HG02884 (cell line): ENCODE measurements around the gene UNC5C.

Experiments
- ATAC-seq: cut with Tn5 transposase; IDR thresholded peaks from one replicate; pipeline ENCODE4 v1.9.1; 2021; ENCODE audit warnings: mild to moderate bottlenecking, moderate library complexity; ENCODE audit not compliant: unreplicated experiment

Gene UNC5C

DNA sequence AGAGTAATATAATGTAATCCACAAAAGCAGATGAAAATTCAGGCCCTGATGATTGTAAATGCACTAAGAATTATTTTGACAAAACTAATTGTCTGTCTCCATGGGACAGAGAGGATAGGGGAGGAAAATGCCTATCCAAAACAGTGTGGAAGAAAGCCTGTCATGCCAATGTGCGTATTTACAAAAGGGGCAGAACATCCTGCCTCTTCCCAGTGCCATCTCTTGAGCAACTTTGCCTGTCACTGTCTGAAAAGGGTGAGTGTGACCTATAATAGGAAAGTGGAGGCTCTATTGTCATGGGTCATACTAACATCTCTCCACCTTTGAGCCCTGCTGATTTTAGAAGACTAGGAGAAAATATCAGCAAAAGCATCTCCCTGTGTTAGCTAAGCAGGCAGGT, 264.1 kb downstream of the UNC5C start:
- no peak for ATAC-seq

DNA sequence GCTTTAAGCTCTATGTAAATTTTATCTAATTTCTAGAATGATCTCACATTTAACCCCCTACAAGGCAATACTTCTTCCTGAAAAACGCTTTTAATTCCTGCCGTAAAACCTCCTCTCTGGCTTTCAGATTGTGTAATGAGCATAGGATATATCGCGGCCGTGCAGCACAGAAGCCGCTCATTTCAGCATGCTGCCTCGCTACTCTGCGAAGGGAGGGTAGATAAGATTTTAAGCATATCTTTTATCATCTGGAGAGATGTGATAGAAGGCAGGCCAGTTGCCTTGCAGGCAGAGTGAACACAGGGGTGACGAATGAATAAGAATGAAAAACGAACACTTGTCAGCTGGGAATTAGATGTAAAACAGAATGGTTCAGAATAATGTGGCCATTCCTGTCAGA, 265.5 kb downstream of the UNC5C start:
- no peak for ATAC-seq

DNA sequence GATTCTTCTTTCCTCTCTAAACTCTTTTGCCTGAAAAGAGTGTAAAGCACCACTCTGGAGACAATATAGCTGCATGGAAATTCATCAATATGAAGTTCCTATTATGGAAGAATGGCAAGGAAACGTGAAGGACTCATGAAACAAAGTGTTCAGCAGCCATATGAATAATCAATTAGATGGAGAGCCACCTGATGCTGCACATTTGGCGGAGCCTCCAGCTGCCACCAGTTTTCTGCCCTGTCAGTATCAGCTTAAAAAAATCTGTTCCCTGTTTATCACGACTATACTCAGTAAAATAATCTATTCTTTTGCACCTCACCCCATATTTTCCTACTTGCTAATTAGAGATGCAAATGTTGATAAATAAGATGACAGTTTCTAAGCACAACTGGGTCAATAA, 276.0 kb downstream of the UNC5C start:
- ATAC-seq = no peak

DNA sequence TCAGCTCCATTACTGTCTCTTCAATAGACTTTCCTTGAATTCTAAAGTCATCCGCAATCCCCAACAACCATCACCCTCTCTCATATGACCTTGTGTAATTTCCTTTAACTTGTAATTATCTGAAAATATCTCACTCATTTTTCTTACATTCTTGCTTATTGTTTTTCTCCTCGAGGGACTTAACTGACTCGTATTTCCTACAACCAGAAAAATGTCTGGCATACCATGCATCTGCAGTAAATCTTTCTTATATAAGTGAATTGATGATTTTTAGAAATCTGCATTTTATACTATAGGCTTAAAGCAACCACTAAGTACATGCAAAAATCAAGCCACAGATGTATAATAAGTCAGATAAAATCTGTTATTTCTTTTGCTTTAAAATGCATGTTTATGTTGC, 276.7 kb downstream of the UNC5C start:
- no peak for ATAC-seq

DNA sequence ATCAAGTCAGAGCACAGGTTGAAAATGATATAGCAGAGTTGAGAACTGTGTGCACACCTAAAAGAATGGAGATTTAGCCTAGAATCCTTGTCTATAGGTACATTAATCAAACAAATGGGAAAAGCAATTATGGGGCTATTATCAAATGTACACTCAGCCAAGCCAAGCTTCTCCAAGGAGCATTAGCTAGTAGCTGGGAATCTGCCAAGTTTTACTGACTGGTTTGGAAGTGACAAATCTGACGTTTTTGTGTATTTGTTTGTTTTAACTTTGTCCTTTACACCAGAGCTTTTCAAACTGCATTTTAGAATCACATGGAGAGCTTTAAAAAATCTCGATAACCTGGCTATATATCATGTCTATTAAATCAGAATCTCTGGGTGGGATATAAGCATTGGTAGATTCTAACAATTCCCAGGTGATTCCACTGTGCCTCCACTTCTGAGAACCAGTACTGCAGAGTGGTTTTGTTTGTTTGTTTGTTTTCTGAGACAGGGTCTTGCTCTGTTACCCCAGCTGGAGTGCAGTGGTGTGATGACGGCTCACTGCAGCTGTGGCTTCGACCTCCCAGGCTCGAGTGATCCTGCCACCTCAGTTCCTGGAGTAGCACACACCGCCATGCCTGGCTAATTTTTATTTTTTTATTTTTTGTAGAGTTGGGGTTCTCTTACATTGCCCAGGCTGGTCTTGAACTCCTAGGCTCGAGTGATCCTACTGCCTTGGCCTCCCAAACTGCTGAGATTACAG, 279.8 kb downstream of the UNC5C start:
- no peak for ATAC-seq

DNA sequence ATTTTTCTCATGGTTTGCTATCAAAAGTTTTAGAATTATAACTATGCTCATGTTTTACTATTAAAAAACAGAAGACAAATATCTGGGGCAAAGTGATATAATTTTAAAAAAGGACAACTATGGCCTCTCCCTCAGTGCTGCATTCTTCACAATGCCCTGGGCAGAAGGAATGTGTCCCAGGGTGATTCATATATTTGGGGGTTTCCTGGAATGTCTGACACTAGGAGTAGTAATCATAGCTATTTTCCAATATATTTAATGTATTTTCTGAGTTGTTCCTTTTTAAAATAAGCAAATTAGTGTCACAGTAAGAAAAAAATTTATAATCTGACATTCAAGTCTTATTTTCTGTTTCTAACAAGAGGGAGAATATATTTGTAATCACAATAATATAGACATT, 281.7 kb downstream of the UNC5C start:
- no peak for ATAC-seq

DNA sequence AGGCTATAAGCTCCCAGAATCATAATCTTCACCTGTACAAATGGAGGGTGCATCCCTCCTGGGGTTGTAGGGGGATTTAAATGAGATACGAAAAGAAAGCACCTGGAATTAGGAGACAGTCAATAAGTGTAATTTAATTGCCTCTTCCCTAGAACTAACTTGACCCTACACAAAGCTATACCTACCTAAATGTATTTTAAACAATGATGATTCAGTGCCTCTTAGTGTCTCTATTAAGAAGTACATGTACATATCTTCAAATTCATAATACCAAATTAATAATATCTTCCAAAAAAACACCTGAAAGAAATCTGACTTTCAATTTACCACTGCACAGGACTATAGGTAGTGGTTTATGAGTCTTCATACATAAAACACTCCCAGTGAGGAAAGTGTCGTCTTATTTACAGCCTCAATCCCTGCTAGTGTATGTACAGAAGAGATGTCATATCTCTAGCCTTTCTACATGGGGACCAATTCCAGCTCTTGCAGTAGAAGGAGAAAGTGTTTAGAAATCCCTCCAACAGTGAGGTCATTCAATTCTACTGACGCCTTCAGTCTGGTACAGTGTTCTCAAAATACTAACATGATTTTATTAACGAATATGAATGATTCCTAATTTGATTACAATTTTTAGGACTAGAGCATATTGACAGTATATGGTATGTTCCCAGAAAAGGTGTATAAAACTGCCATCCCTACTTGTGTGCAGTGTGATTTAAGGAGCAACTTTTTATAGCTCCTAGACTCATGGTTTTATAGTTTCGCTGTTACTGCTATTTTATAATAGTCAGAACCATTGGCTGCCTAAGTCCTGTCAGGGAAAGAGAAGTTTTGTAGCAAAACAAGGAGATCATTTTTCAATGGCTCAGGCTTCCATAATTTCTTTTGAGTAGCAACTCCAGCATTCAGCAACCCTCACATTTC, 282.7 kb downstream of the UNC5C start:
- ATAC-seq = no peak

DNA sequence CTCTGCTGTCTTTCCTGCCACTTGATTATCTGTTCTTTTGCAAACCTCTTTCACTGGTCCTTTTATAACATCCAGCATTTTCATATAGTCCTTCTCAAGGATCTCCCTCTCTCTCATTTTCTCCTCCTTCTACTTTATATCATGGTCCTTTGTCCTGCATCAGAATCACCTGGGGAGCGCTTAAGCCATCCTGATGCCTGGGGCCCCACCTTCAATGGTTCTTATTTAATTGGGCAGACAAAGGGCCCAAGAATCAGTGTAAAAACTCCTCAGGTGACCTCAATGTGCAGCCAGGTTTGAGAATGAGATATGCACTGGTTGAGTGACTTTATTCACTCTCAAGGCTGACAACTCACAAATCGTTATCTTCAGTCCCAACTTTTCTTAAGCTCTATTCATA, 283.9 kb downstream of the UNC5C start:
- ATAC-seq = no peak

DNA sequence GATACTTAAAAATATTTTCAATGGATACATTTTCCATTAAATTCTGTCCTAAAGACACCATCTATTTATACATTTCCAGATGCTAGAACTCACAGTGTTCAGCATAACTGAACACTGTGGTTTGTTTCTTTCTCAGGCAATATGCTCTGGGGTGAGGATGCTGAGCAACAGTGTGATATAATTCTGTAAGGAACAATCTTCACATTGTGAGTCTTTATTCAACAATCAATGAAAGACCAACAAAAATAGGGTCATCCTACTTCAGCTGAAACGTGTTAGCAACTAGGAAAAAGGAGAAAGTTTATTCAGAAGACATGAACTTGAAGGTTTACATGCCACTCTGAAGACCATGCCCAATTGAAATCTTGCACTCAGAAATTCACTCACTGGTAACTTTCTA, 284.8 kb downstream of the UNC5C start:
- ATAC-seq = no peak

DNA sequence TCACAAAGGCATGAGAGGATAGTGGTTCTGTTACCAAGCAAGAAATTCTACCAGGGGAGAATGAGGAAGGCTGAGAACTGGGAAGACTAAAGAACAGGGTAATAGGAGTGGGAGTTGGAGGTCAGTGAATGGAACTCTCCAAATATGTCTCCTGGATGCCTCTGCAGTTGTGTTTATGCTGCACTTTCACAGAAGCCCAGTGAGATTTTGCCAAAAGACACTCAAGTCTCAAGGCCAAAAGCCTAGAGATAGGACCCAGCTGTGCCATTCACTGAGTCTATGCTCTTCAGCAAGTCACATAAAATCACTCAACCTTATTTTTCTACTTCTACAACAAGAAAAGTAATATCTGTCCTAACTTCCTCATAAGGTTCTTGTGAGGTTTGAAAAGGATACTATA, 285.4 kb downstream of the UNC5C start:
- no peak for ATAC-seq

DNA sequence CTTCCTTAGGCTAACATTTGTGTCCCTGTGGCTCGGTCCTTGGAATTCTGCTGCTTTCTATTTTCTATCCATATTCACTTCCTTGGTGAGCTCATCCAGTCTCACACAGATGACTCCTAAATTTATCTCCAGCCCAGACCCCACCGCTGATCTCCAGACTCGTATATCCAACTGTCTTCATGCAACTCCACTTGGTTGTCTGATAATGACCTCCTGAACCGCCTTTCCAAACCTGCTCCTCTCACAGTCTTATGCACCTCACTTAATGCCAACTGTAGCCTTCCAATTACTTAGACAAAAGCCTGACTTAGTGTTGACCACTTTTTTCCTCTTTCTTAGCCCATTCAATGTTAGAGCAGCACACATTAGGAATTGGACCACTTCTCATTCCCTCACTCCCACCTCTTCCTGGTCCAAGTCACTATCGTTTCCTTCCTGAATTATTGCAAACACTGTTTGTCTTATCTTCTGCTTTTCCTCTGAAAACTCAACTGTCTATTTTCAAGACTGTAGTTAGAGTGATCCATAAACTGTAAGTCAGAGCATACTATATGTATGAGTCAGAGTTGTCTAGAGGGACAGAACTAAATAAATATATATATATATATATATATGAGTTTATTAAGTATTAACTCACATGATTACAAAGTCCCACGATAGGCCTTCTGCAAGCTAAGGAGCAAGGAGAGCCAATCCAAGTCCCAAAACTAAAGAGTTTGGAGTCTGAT, 292.5 kb downstream of the UNC5C start:
- ATAC-seq = no peak

DNA sequence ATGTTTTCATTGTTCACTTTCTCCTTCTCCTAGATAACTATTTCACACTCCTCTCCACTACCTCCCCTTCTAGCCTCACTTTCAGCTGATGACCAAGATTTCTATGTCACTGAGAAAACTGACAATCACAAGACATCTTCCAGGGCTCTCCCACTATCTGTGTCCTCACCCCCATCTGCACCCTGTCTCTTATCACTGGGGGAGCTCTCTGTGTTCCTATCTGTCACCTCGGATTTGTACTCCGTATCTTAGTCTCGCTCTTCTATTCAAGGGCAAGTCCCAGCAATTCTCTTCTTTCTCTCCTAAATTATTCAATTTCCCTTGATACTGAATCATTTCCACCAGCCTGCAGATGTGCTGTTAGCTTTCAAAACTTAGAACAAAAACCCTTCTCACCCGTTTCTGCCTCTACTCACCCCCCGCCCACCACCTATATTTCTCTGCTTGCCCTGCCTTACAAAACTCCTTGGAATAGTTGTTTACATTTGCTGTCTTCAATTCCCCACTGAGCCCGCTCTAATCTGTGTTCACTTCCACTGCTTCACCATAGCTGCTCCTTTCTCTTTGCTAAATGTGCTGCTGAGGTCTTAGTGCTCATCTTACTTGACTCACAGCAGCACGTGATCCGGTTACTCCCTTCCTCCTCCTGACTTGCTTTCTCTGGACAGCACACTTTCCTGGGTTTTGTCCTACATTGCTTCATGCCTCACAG, 293.2 kb downstream of the UNC5C start:
- no peak for ATAC-seq

DNA sequence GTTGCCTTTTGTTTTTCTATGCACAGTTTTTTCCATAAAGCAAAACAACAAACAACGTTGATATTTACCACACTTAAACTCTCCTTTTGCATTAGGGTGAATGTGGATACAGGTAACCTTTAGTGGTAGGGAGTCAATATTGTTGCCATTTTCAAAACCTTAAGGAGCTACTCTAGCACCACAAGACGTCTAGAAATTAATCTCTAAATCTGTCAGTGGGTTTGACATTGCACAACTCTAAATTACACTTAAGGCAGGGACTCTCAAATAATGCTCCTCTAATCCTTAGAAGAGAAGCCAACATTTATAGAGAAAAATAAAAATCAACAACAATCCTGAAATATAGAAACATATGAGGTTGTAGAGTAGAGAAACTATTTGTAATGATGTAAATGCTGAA, 297.2 kb downstream of the UNC5C start:
- no peak for ATAC-seq

DNA sequence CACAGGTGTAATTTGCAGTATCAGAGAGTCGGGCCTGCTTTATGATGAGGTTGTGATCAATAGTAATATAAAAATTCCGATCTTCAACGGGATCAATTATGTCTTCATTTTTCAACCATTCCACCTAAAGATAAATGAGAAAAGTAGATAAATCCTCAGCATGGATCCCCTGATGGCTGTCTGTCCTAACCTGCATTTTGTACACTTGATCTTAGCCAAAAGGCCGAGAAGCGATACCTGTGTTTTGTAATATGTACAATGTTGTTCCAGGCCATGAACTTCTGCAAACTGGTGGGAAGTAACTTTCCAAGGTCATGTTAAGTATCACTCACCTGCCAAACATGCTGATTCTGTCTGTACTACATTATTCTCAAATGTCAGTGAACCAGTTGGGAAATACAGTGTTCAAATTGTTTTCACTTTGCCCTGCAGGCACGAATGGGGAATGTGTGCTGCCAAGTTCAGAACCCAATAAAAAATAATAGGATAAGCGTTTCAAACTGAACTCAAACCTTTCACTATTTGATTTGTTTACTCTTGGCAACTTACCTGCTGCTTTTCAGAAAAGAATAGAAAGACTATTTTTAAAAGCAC, 298.1 kb downstream of the UNC5C start:
- no peak for ATAC-seq

DNA sequence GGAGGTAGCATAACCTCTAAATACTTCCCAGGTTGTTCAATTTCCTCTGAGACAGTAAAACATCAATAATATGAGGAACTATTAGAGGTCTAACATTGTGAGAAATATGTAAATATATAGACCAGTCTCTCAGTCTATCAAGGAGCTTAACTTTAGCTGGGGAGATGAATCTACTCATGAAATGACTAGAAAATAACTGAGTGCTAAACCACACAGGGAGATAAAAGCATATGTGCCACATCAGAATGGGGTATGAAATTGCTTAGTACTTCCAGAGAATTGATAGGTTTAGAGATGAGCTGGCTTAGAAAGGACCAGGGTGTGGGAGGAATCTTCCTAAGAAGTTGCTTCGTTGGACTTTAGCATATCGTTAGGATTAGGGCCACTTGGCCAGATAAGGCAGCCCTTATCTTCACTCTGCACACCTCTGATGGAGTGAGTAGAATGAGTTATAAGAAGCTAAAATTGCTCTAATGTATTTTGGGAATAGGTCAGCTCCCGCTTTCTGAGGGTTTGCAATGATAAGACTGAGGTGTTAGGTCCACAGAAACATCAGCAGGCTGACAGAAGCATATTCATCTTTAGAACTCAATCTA, 299.2 kb downstream of the UNC5C start:
- ATAC-seq = no peak

DNA sequence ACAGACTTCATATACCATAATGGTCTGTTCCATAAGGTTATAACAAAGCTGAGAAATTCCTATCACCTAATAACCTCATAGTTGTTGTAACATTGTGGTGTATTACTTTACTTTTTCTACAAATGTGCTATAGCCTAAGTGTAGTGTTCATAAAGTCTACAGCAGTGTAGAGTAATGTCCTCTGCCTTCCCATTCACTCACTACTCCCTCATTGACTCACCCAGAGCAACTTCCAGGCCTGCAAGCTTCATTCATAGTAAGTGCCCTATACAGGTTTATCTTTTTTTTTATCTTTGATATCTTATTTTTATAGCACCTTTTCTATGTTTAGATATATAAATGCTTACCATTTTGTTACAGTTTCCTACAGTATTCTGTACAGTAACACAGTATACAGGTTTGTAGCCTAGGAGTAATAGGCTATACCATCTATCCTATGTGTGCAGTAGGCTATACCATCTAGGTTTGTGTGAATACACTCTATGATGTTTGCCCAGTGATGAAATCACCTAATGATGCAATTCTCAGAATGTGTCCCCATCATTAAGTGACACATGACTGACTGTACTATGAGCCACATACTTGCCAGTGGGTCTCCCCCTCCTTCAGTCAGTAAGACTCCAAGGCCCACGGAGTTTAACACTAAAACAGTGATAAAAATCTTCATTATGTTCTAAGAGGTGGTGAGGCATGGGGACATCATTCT, 299.9 kb downstream of the UNC5C start:
- no peak for ATAC-seq

DNA sequence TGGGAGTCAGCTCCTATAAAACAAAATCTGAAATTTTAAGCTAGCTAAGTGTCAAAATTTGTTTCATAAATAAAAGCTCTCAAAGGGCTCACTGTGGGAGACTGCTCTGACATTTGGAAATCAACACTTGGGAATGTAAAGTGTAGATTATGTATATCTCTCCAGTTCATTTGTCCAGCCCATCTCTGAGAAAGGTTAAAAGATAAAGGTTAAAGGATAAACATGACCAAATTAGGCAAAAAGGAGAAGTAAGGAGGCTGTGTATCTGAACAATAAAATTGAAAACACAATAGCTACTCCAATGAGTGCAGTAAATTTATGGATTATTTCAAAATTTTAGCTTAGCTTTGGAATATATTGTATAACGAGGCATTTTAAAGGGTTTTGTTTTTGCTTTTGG, 304.9 kb downstream of the UNC5C start:
- no peak for ATAC-seq

DNA sequence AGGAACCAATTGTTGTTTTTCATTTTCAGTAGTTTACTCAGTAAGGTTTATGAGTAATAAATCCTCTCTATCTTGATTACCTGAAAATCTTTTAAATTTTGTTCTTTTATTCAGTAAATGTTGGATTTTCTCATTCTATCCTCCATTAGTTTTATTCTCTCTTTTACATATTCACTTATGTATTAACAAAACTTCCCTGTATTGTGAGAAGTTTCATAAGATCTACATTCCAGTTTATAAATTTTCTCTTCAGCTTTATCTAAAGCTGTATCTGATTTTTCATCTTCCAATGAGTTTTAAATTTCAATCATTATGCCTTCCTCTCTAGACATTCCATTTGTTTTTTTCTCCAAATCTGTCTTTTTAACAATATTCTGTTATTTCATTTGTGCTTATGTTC, 310.2 kb downstream of the UNC5C start:
- no peak for ATAC-seq

DNA sequence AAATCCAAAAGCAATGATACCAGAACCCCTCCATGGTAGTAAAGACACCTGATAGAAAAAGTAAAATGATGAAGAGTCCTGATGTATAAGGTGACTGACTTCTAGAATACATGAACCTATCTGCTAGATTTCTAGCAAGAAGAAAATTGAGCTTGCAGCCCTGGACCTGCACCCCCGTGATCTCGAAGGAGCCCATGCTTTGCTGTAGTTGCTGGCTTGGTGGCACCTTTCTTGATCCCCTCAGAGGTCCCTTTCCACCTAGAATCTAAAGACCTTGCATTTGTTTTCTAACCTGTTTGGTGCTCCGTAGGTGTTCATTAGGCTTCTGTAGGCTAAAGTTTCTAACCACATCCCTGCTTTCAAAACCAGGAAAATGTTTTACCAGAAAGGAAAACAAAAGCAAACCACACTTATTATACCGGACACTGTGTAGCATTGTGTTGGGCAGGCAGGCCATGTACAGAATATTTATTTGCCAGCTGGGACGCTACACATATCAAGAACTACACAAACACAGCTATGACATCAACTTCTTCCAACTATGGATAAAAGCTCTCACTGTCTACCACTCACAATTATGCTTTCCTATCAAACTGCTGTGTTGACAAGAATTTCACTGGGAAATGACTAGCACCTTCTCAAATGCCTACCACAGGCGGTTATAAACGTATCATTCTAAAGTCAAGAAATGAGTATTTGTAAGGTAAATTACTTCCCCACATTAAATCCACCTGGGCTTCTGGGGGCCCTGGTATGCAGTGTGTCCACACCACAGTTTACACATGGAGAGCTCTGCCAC, 316.2 kb downstream of the UNC5C start:
- ATAC-seq = no peak
